Stimulated activated CD8-positive, alpha-beta memory T cell treated with anti-CD3 and anti-CD28 coated beads, Interleukin-12 subunit alpha, Interleukin-12 subunit beta, amount 100 ng/mL, for 4 hours (primary cell): ENCODE measurements around the gene RGS6.

Experiments
- DNase-seq: peaks from one replicate; pipeline ENCODE4 v3.0.0-alpha.2; 2020; ENCODE audit warnings: low read depth

Gene RGS6

DNA sequence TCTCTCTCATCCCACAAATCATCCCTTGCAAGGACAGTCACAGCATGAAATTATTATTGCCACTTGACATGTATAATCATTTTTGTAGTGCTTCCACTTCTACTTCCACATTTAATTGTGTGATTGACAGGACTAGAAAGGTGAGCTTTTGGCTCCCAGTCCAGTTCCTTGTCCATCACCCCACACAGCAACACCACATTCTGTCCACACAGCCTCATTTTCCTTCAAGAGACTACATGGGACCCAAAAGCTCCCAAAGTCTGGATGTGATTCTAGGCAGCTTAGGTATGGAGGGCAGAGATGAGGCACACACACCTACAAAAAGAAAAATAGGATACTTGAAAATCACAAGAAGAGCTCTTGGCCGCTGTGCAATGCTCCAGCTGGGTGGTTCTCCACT lies 595.4 kb downstream of the RGS6 start:
- DNase-seq = no peak

DNA sequence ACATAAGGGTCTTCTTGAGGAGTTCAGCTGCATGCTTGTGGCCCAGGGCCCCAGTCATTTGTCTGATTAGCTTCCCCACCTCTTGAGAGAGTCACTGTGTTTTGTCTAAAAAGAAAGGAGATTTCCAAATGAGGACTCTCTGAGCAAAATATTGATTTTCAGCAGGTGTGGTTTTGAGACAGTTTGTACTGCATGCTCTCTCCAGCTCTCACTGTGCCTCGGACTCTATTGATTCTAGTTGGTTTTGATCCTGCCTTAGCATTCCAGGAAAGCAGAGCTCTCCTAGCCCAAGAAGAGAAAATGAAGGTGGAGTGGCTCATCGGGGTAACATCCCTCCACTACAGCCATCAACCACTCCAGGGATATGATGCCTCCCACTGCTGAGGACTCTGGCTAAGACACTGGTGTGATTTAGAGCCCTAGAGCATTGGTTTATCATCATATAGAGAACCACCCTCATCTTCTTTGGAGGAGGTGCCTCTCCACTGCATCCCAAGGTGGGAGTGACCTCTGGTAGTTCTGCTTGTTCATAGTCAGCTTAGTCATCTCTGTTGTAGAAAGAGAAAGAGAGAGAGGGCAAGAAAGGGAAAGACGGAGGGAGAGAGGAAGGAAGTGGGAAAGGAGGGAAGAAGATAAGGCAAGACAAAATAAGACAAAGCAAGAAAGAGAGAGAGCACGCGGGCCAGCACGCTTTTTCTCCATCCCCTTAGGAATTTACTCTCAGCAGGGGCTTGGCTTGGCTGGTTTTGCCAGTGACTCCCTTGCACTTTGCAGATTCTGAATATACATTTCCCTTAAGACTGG lies 596.0 kb downstream of the RGS6 start:
- no peak for DNase-seq

GRCh38 chr14:72528863-72529175 lies 596.6 kb downstream of the RGS6 start:
- DNase-seq = no peak

GRCh38 chr14:72532686-72533454 lies 600.6 kb downstream of the RGS6 start:
- DNase-seq = no peak

DNA sequence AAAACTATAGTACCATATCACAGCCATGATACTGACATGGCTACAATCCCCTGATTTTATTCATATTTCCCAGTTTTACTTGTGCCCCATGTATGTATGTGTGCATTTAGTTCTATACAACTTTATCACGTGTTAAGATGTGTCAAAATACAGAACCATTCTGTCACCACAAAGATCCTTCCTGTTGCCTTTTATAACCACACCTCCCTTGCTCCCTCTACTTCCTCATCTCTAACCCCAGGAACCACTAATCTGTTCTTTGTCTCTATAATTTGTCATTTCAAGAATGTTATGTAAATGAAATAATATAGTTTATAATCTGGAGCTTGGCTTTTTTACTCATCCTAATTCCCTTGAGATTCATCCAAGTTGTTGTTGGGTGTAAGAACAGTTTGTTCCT lies 603.3 kb downstream of the RGS6 start:
- DNase-seq = no peak

DNA sequence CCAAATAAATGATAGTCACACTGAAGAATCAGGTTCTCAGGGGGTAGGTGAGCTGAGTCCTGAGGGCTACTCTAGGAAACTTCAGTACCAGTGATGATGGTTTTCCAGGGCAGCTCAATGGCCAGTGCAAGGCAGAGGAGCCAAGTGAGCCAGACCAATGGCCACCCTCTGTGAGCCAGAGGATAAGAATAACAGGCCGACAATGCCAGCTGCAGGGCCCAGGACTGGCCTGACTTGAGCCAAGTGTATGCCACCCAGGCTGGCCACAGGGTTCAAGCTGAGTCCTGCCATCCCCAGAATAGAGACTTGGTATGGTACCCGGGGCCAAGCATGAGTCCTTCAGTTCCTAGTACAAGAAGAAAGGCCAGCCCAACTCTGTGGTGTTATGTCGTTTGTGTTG lies 606.2 kb downstream of the RGS6 start:
- no peak for DNase-seq

- DNase-seq = no peak
Observed at GRCh38 chr14:72539661-72540315, 607.6 kb downstream of the RGS6 start.

- no peak for DNase-seq
Observed at GRCh38 chr14:72540836-72541235, 608.6 kb downstream of the RGS6 start.

DNA sequence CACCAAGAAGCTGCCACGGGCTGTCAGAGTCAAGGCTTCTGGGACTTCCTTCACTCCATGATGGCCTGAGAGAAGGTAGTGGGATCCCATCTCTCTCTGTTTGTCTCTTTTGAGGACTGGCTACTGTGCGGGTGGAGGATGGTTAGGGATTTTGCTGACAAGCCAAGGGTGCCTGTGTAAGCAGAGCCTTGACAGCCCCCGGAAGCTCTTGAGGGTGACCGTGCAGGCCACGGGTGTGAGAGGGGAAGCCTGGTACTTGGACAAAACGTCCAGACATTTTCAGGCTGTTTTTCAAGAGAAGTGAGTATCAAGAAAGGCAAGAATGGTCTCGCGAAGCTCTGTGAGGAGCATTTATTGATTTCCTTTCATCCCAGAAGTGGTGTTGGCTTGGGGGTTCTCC lies 609.3 kb downstream of the RGS6 start:
- DNase-seq = no peak

- DNase-seq = no peak
Observed at GRCh38 chr14:72543341-72543740, 611.1 kb downstream of the RGS6 start.

DNA sequence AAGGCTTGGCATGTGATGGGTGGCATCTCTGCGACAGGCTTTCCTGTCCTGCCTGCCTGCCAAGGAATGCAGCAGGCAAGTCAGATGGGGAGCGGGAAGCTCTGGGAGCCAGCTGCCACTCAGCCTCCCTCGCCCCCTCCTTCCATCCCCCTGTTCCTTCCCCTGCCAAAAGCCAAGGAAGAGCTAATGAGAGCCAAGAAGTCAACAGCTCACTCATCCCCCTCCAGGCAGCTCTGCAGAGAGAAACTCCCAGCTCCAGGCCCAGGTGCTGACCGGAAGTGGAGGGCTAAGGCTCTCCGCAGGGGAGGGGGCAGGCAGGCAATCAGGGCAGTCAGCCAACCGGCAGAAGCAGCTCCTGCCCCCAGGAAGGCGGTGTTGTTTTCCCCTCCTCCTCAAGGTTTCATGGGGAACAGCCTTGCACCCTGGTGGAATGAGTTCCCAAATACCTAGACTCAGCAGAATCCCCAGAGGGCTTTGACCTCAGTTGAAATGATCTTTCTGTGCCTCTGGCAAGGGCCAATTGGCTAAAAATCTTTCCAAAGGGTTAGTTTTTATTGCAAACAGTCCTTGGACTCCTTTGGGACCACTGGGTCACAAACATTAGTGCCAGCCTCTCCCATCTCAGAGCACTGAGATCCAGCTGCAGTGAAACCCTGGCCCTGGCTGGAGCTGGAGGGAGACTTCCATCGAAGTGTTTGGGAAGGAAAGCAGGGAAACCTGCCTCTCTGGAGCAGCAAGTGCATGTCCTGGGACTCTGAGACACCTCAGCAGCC lies 612.6 kb downstream of the RGS6 start:
- no peak for DNase-seq

DNA sequence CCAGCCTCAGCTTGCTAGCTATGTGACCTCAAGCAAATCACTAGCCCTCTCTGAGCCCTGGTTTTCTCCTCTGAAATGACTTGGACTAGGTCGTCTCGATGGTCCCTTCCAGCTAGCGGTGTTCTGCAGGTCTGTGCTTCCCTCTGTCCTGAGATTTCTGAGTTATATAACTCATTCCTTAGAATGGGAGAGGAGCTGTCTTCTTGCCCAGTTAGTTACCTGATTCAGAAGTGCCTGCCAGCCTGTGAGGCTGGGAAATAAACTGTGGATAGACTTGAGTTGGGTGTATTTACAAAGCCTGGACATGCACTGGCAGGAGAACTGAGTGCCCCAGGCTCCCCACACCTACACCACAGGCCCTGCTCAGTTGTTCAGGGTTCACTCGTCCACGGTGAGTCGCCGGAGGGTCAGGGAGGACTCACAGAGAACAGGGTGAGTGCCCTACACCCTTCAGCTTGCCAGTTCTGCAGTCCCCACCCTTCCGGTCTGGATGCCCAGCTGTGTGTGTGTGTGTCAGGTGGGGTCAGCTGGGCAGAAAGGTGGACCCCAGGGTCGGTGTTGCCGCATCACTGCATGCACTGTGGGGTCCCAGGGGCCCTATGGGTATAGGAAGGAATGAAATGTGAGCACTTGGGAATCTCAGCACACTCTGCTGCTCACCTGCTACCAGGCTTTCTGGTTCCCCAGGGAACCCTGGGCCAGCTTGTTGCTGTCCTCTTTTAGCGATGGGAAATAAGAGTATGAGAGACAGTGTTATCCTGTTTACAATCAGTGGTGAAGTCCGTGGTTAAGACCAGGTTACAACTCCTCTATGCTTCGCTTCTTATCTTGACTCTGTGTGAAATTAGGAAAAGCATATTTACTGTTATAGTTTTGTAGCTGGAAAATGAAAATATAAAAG lies 613.4 kb downstream of the RGS6 start:
- DNase-seq = no peak

GRCh38 chr14:72546344-72547016 lies 614.3 kb downstream of the RGS6 start:
- DNase-seq = no peak

GRCh38 chr14:72547999-72548398 lies 615.8 kb downstream of the RGS6 start:
- DNase-seq = no peak

DNA sequence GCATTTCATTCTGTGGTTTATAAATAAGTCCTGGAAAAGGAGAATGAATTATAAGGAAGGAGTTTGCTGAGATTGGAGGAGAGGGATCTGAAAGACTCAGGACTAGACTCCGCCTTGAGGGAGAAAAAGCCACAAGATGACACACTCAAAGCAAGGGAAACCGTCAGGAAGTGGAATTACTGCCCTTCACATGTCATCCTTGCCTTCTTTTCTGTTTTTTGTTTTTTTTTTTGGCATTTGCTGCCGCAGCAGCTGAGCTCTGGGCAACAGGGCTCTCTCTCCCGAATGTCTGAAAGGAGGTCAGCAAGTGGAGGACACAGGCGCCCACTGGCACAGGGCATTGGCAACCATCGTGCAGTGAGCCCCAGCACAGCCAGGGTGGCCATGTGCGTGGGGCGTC lies 616.8 kb downstream of the RGS6 start:
- DNase-seq = no peak

GRCh38 chr14:72549854-72550253 lies 617.6 kb downstream of the RGS6 start:
- DNase-seq = no peak

GRCh38 chr14:72550513-72550912 lies 618.3 kb downstream of the RGS6 start:
- no peak for DNase-seq

DNA sequence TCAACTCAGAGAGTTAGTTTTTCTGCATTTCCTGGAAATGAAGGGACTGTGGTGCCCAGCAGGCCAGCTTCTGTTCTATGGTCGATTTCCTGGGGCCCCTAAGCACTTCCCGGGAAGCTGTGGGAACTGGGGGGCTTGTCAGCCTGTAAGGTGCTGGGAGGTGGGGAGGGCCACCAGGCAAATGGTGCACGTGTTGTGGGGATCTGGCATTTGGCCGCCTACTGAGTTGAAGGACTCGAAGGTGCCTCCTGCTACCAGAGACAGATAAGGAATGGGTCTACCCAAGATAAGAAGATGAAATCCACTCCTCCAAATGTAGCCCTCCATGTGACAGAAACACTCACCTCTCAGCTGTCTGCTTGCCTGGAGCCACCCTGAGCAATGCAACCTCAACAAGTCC lies 620.0 kb downstream of the RGS6 start:
- DNase-seq = no peak

- no peak for DNase-seq
Observed at GRCh38 chr14:72553161-72553560, 620.9 kb downstream of the RGS6 start.

DNA sequence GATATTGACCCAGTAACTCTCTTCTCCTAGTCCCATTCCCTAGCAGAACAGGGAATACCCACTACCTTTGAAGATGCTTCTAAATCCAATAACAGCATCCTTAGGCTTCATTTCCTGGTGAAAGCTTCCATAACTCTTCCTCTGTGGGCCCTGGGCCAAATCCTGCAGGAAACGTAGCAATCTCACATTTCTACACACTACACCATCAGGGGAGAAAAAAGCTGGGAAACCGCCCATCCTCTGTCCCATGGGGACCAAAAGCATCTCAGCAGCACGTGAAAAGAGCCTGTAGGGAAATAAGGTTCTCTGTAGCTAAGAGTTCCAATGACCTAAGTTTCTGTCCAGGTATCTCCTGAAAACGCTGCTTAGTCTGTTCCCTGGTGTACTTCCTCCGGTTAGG lies 621.4 kb downstream of the RGS6 start:
- no peak for DNase-seq

DNA sequence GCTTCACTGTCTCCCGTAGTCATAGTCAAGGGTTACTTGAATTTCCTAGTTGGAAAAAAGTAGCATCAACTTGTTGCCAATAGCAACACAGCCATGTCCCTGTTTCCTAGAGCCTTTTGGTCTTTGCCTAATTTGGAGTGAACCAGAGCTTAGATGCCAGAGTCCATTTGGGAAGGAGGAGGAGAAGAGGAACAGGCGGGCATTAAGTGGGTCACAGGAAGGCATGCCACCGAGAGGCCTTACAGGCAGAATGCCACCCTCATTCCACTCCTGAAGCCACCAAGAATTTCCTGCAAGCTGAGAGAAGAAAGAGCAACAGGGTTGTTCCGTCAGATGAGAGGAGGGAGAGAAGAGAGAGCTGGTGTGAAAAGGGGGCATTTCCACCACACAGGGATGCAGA lies 622.2 kb downstream of the RGS6 start:
- DNase-seq = no peak
